Measurements from ENCODE around the gene OR6C70.

DNA sequence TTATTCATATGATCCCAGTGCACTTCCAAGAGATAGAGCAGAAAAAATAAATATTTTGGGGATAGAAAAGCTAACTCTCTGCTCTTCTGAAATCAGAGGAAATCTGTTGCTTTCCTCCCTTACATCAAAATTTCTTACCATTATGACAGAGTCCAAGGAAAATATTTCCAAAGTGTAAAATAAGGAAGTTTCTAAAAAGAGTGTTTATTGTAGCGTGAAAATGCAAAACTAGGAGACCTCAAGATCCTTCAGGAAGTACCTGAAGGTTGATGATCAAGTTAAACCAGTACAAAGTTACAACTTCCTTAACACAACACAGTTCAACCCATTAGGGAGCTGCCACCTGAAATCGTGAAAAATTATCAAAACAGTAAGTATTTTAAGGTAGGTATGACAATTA is 26.2 kb downstream of the OR6C70 start, which contains the start of gene OR6C2:
- TF ChIP-seq HDAC2 (IDR thresholded peaks at IDR 0.05) (no peak), POLR2A (IDR thresholded peaks at IDR 0.05; ENCODE audit: low read length) (no peak), EP300 (IDR thresholded peaks at IDR 0.05) (no peak)
- TF ChIP-seq, protein P1, sequence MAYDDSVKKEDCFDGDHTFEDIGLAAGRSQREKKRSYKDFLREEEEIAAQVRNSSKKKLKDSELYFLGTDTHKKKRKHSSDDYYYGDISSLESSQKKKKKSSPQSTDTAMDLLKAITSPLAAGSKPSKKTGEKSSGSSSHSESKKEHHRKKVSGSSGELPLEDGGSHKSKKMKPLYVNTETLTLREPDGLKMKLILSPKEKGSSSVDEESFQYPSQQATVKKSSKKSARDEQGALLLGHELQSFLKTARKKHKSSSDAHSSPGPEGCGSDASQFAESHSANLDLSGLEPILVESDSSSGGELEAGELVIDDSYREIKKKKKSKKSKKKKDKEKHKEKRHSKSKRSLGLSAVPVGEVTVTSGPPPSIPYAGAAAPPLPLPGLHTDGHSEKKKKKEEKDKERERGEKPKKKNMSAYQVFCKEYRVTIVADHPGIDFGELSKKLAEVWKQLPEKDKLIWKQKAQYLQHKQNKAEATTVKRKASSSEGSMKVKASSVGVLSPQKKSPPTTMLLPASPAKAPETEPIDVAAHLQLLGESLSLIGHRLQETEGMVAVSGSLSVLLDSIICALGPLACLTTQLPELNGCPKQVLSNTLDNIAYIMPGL (CRISPR knock-in tag; IDR thresholded peaks at IDR 0.05; ENCODE audit: borderline replicate concordance), result no peak
- TF ChIP-seq, protein P2, sequence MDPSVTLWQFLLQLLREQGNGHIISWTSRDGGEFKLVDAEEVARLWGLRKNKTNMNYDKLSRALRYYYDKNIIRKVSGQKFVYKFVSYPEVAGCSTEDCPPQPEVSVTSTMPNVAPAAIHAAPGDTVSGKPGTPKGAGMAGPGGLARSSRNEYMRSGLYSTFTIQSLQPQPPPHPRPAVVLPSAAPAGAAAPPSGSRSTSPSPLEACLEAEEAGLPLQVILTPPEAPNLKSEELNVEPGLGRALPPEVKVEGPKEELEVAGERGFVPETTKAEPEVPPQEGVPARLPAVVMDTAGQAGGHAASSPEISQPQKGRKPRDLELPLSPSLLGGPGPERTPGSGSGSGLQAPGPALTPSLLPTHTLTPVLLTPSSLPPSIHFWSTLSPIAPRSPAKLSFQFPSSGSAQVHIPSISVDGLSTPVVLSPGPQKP (IDR thresholded peaks at IDR 0.05; ENCODE audit: low read depth, low read length), result no peak
- TF ChIP-seq, protein P3, sequence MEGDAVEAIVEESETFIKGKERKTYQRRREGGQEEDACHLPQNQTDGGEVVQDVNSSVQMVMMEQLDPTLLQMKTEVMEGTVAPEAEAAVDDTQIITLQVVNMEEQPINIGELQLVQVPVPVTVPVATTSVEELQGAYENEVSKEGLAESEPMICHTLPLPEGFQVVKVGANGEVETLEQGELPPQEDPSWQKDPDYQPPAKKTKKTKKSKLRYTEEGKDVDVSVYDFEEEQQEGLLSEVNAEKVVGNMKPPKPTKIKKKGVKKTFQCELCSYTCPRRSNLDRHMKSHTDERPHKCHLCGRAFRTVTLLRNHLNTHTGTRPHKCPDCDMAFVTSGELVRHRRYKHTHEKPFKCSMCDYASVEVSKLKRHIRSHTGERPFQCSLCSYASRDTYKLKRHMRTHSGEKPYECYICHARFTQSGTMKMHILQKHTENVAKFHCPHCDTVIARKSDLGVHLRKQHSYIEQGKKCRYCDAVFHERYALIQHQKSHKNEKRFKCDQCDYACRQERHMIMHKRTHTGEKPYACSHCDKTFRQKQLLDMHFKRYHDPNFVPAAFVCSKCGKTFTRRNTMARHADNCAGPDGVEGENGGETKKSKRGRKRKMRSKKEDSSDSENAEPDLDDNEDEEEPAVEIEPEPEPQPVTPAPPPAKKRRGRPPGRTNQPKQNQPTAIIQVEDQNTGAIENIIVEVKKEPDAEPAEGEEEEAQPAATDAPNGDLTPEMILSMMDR (IDR thresholded peaks at IDR 0.05), result no peak

Data from A549 (cell line).